Epithelial cell of esophagus (primary cell): ENCODE data around the gene SIKE1.
A peak's percentile ranks its signal among the peaks of the same experiment; 100 is the strongest.
"Not testable (repeated sequence)": the region's sequence is repeated elsewhere in the genome, so short reads cannot be mapped to it uniquely, and the experiment has no call there.

ENCODE experiments used
- DNase-seq: peaks from one replicate; pipeline ENCODE4 v3.0.0; 2010; ENCODE audit warnings: low read depth
- H3K4me3 ChIP-seq: 2 replicates; pipeline ENCODE4 v1.5.1; 2011; ENCODE audit warnings: mild to moderate bottlenecking, low read length, control low read depth
- CTCF ChIP-seq: IDR thresholded peaks from 2 replicates; pipeline ENCODE4 v1.5.1; 2011; ENCODE audit warnings: low read depth, mild to moderate bottlenecking, low read length, control low read depth, inconsistent platforms; ENCODE audit not compliant: insufficient read depth; ENCODE audit errors: missing control alignments

The SIKE1 gene

GRCh38 chr1:114780344-114781226 lies at the start of gene SIKE1:
Gene SIKE1 (minus strand): TSS chr1:114780685. CDS start chr1:114780607, 78 bp downstream.
- DNase-seq, result peak; percentile 94
- H3K4me3 ChIP-seq, result peak within 1 kb of the TSS; percentile 95
- peak; percentile 10 for TF ChIP-seq CTCF

GRCh38 chr1:114830075-114830474 lies 49.6 kb upstream of the SIKE1 start:
- not testable (repeated sequence) for DNase-seq, H3K4me3 ChIP-seq

GRCh38 chr1:114828251-114828650 lies 47.8 kb upstream of the SIKE1 start:
- no peak for TF ChIP-seq CTCF
- peak; percentile 74 for DNase-seq
- no peak overlapping the region for H3K4me3 ChIP-seq

GRCh38 chr1:114821978-114822377 lies 41.5 kb upstream of the SIKE1 start:
- no peak for TF ChIP-seq CTCF
- no peak overlapping the region for H3K4me3 ChIP-seq
- no peak for DNase-seq

- DNase-seq, result no peak
- H3K4me3 ChIP-seq, result no peak overlapping the region
- TF ChIP-seq CTCF, result no peak
Observed at GRCh38 chr1:114820392-114820791, 39.9 kb upstream of the SIKE1 start.

- DNase-seq, result no peak
- no peak for TF ChIP-seq CTCF
- no peak overlapping the region for H3K4me3 ChIP-seq
Observed at GRCh38 chr1:114819869-114820268, 39.4 kb upstream of the SIKE1 start.

- H3K4me3 ChIP-seq, result not testable (repeated sequence)
Observed at GRCh38 chr1:114804449-114804848, 24.0 kb upstream of the SIKE1 start.

GRCh38 chr1:114803001-114803400 lies 22.5 kb upstream of the SIKE1 start:
- no peak for TF ChIP-seq CTCF
- H3K4me3 ChIP-seq, result no peak overlapping the region
- peak; percentile 100 for DNase-seq

More at GRCh38 chr1:114804449-114804848, 24.0 kb upstream of the SIKE1 start:
- not testable (repeated sequence) for DNase-seq
